ENCODE data around the gene TRPV6.

GRCh38 chr7:142876991-142877910 lies 8.3 kb downstream of the TRPV6 start:
- TF ChIP-seq, protein P1, sequence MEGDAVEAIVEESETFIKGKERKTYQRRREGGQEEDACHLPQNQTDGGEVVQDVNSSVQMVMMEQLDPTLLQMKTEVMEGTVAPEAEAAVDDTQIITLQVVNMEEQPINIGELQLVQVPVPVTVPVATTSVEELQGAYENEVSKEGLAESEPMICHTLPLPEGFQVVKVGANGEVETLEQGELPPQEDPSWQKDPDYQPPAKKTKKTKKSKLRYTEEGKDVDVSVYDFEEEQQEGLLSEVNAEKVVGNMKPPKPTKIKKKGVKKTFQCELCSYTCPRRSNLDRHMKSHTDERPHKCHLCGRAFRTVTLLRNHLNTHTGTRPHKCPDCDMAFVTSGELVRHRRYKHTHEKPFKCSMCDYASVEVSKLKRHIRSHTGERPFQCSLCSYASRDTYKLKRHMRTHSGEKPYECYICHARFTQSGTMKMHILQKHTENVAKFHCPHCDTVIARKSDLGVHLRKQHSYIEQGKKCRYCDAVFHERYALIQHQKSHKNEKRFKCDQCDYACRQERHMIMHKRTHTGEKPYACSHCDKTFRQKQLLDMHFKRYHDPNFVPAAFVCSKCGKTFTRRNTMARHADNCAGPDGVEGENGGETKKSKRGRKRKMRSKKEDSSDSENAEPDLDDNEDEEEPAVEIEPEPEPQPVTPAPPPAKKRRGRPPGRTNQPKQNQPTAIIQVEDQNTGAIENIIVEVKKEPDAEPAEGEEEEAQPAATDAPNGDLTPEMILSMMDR (IDR thresholded peaks at IDR 0.05) = no peak
- no peak for TF ChIP-seq POLR2A (IDR thresholded peaks at IDR 0.05)
